Spinal cord (tissue), 10 donors: Measurements from ENCODE around the gene PPARG. TPM values are rescaled to one million over a fixed set of nuclear protein-coding genes. Genes with fewer than 3 reads are reported as not detected.

Source experiments
- DNase-seq, 6 donors: peaks; one replicate each; pipeline versions ENCODE4 v3.0.0 to v3.0.0-alpha.2; 2013 to 2015; ENCODE audit warnings: low spot score in 6 of 6, low read depth in 4 of 6
- H3K27ac ChIP-seq: one replicate; pipeline ENCODE4 v1.5.1; 2013; ENCODE audit warnings: low read depth, low read length, control low read depth
- H3K27me3 ChIP-seq: one replicate; pipeline ENCODE4 v1.6.1; 2013; ENCODE audit warnings: low read length; ENCODE audit not compliant: control insufficient read depth, insufficient read depth
- H3K36me3 ChIP-seq: one replicate; pipeline ENCODE4 v1.6.1; 2013; ENCODE audit warnings: low read length; ENCODE audit not compliant: control insufficient read depth, insufficient read depth
- H3K4me1 ChIP-seq: one replicate; pipeline ENCODE4 v1.6.1; 2013; ENCODE audit warnings: low read length; ENCODE audit not compliant: control insufficient read depth, insufficient read depth
- H3K4me3 ChIP-seq: one replicate; pipeline ENCODE4 v1.5.1; 2013; ENCODE audit warnings: low read depth, low read length, control low read depth
- H3K9me3 ChIP-seq: one replicate; pipeline ENCODE4 v1.6.1; 2013; ENCODE audit warnings: low read length; ENCODE audit not compliant: control insufficient read depth, insufficient read depth
- WGBS: methylation state at CpG from one replicate; pipeline ENCODE4 v1.1.5; 2013; ENCODE audit warnings: missing lambda C conversion rate; ENCODE audit not compliant: insufficient coverage; 5-methylcytosine and 5-hydroxymethylcytosine counted together
- polyA plus RNA-seq, 2 donors: library from polyadenylated mRNA; unstranded; fragments of 120-200 nt; gene quantifications; one replicate each; pipeline ENCODE4 v1.2.1, GENCODE V29; 2013; ENCODE audit not compliant: insufficient read length in 2 of 2
- total RNA-seq, 2 donors: library from RNA; depleted of rRNA in 1 of 2; stranded (reverse); fragments of 120-200 nt in 1 of 2; fragments of >200 nt in 1 of 2; gene quantifications; one replicate each; pipeline versions ENCODE4 v1.2.3 to v1.2.4, GENCODE V29; 2013 to 2014
- donor health status: healthy.

The PPARG gene
- total and polyA plus RNA-seq, 4 donors, result 3.0 to 7.1 (median 3.8) TPM

- Histone ChIP-seq H3K27ac (no peak overlapping the region), H3K4me3 (peak overlapping the region; percentile 4), H3K27me3 (peaks cover 29% of the 10 kb centered on the region), H3K36me3 (no peaks in the 10 kb centered on the region), H3K9me3 (no peaks in the 10 kb centered on the region), H3K4me1 (no peaks in the 10 kb centered on the region)
- DNase-seq, result peak in 1 of 6 donors; percentile 16
- WGBS, result 0% methylated on average over 42 of the region's 63 CpGs
Observed at GRCh38 chr3:12287727-12288181, 1.1 kb upstream of the PPARG start.

GRCh38 chr3:12289524-12289923 is 654 bp downstream of the PPARG start:
- Histone ChIP-seq H3K4me3 (no peak overlapping the region), H3K27ac (no peak overlapping the region), H3K27me3 (peaks cover 29% of the 10 kb centered on the region), H3K9me3 (no peaks in the 10 kb centered on the region), H3K36me3 (no peaks in the 10 kb centered on the region), H3K4me1 (no peaks in the 10 kb centered on the region)
- DNase-seq, result no peak
- WGBS, result no CpG with 5 or more reads among the region's 3 CpGs

GRCh38 chr3:12292770-12293169 is 3.9 kb downstream of the PPARG start:
- DNase-seq, result no peak
- peaks cover 12% of the 10 kb centered on the region for H3K27me3 ChIP-seq
- no peak overlapping the region for H3K4me3 ChIP-seq
- WGBS, result 77% methylated on average over 2 of the region's 9 CpGs
- H3K36me3 ChIP-seq, result no peaks in the 10 kb centered on the region
- H3K27ac ChIP-seq, result no peak overlapping the region
- no peaks in the 10 kb centered on the region for H3K4me1 ChIP-seq
- H3K9me3 ChIP-seq, result no peaks in the 10 kb centered on the region

GRCh38 chr3:12294885-12295580 is 6.2 kb downstream of the PPARG start:
- Histone ChIP-seq H3K9me3 (no peaks in the 10 kb centered on the region), H3K27ac (no peak overlapping the region), H3K4me1 (no peaks in the 10 kb centered on the region), H3K36me3 (no peaks in the 10 kb centered on the region), H3K27me3 (no peaks in the 10 kb centered on the region), H3K4me3 (no peak overlapping the region)
- no CpG with 5 or more reads among the region's 6 CpGs for WGBS
- DNase-seq, result no peak

GRCh38 chr3:12296511-12296910 is 7.6 kb downstream of the PPARG start:
- DNase-seq, result no peak
- H3K36me3 ChIP-seq, result no peaks in the 10 kb centered on the region
- H3K27ac ChIP-seq, result no peak overlapping the region
- H3K4me3 ChIP-seq, result no peak overlapping the region
- H3K9me3 ChIP-seq, result no peaks in the 10 kb centered on the region
- no peaks in the 10 kb centered on the region for H3K4me1 ChIP-seq
- H3K27me3 ChIP-seq, result no peaks in the 10 kb centered on the region
- 14% methylated on average over 1 of the region's 4 CpGs for WGBS

- DNase-seq, result no peak
- Histone ChIP-seq H3K9me3 (no peaks in the 10 kb centered on the region), H3K27me3 (no peaks in the 10 kb centered on the region), H3K27ac (no peak overlapping the region), H3K4me3 (no peak overlapping the region), H3K36me3 (no peaks in the 10 kb centered on the region), H3K4me1 (no peaks in the 10 kb centered on the region)
- 60% methylated on average over 1 of the region's 8 CpGs for WGBS
Observed at GRCh38 chr3:12299026-12299425, 10.2 kb downstream of the PPARG start.

GRCh38 chr3:12300137-12300536 is 11.3 kb downstream of the PPARG start:
- 100% methylated on average over 1 of the region's 4 CpGs for WGBS
- Histone ChIP-seq H3K27ac (no peak overlapping the region), H3K36me3 (no peaks in the 10 kb centered on the region), H3K9me3 (no peaks in the 10 kb centered on the region), H3K4me3 (no peak overlapping the region), H3K4me1 (no peaks in the 10 kb centered on the region), H3K27me3 (no peaks in the 10 kb centered on the region)
- DNase-seq, result no peak

- Histone ChIP-seq H3K27me3 (no peaks in the 10 kb centered on the region), H3K4me1 (no peaks in the 10 kb centered on the region), H3K4me3 (no peak overlapping the region), H3K36me3 (no peaks in the 10 kb centered on the region), H3K9me3 (no peaks in the 10 kb centered on the region), H3K27ac (no peak overlapping the region)
- no CpG with 5 or more reads among the region's 2 CpGs for WGBS
- DNase-seq, result no peak
Observed at GRCh38 chr3:12301031-12301430, 12.2 kb downstream of the PPARG start.

GRCh38 chr3:12301513-12301912 is 12.6 kb downstream of the PPARG start:
- DNase-seq, result no peak
- H3K9me3 ChIP-seq, result no peaks in the 10 kb centered on the region
- H3K27me3 ChIP-seq, result no peaks in the 10 kb centered on the region
- no peak overlapping the region for H3K27ac ChIP-seq
- WGBS, result no CpG with 5 or more reads among the region's 1 CpG
- H3K4me3 ChIP-seq, result no peak overlapping the region
- H3K4me1 ChIP-seq, result no peaks in the 10 kb centered on the region
- H3K36me3 ChIP-seq, result no peaks in the 10 kb centered on the region

- 92% methylated on average over 5 of the region's 6 CpGs for WGBS
- H3K9me3 ChIP-seq, result no peaks in the 10 kb centered on the region
- no peaks in the 10 kb centered on the region for H3K36me3 ChIP-seq
- no peak overlapping the region for H3K27ac ChIP-seq
- H3K4me1 ChIP-seq, result no peaks in the 10 kb centered on the region
- DNase-seq, result no peak
- H3K27me3 ChIP-seq, result no peaks in the 10 kb centered on the region
- no peak overlapping the region for H3K4me3 ChIP-seq
Observed at GRCh38 chr3:12302564-12302963, 13.7 kb downstream of the PPARG start.
